ENCODE results near the gene TOX2. TPM values are rescaled to one million over a fixed set of nuclear protein-coding genes. Genes with fewer than 3 reads are reported as not detected.

The TOX2 gene
- total RNA-seq, 1 experiment from 2014 or later = 1.7 TPM

- H3K18ac ChIP-seq (ENCODE audit: insufficient read length, low read depth, low read length) = no peak overlapping the region
- H3K36me3 Mint-ChIP-seq (ENCODE audit: insufficient read depth in 1 of 3, low read depth in 3 of 3) = no peaks in the 10 kb centered on the region
- no peaks in the 10 kb centered on the region for H3K9me3 ChIP-seq (ENCODE audit: control insufficient read depth, low read depth, low read length)
- H3K4ac ChIP-seq (ENCODE audit: low read depth, low read length) = no peak overlapping the region
- H2BK120ac ChIP-seq (ENCODE audit: low read depth, low read length, poor library complexity, severe bottlenecking) = no peak overlapping the region
- H3T11ph ChIP-seq (ENCODE audit: low read length) = no peak overlapping the region
- H2BK20ac ChIP-seq (ENCODE audit: low read depth, low read length, poor library complexity, severe bottlenecking) = no peak overlapping the region
- no peak overlapping the region for H2BK12ac ChIP-seq (ENCODE audit: insufficient read length, low read depth, low read length)
- no peak overlapping the region for H2AK5ac ChIP-seq (ENCODE audit: insufficient read length, low read length)
- H3K4me1 ChIP-seq (ENCODE audit: insufficient read depth, low read length) = no peaks in the 10 kb centered on the region
- no peak overlapping the region for H2AFZ ChIP-seq (ENCODE audit: low read length)
- no peak overlapping the region for H2BK15ac ChIP-seq (ENCODE audit: low read depth, low read length)
- no peak overlapping the region for H2BK5ac ChIP-seq (ENCODE audit: insufficient read length, low read length)
- no peaks in the 10 kb centered on the region for H3K27me3 ChIP-seq (ENCODE audit: insufficient read depth, low read length)
- H3K27ac Mint-ChIP-seq = no peak overlapping the region
- no peak overlapping the region for H3K23ac ChIP-seq (ENCODE audit: insufficient read length, low read depth, low read length)
- no peak overlapping the region for H3K4me3 Mint-ChIP-seq
- H3K27me3 Mint-ChIP-seq (ENCODE audit: low read depth) = no peaks in the 10 kb centered on the region; the same call in 1 of the 2 replicates
- H3K4me2 ChIP-seq (ENCODE audit: insufficient read depth, insufficient read length, low read length) = no peak overlapping the region
- no peaks in the 10 kb centered on the region for H4K20me1 ChIP-seq (ENCODE audit: control insufficient read depth, insufficient read depth, insufficient read length)
- no peaks in the 10 kb centered on the region for H3K79me1 ChIP-seq (ENCODE audit: insufficient read depth, low read depth, low read length, poor library complexity, severe bottlenecking)
- no peak overlapping the region for H4K91ac ChIP-seq (ENCODE audit: insufficient read length, low read depth, low read length)
- no peaks in the 10 kb centered on the region for H3K23me2 ChIP-seq (ENCODE audit: insufficient read length, low read depth, low read length, poor library complexity, severe bottlenecking)
- no peaks in the 10 kb centered on the region for H3K9me3 Mint-ChIP-seq
- DNase-seq = peak; percentile 50
- H4K5ac ChIP-seq (ENCODE audit: insufficient read length, low read depth, low read length) = no peak overlapping the region
- peaks cover 0 to 10% of the 10 kb centered on the region in 2 experiments; a peak in 2 of 4 replicates for H3K4me1 Mint-ChIP-seq
- TF ChIP-seq CTCF (conservative IDR thresholded peaks at IDR 0.05) = peak; percentile 68
- H3K79me2 ChIP-seq (ENCODE audit: insufficient read depth, low read length) = no peaks in the 10 kb centered on the region
- no CpG with 5 or more reads among the region's 5 CpGs for WGBS (ENCODE audit: extremely low coverage, insufficient read length, low lambda C conversion rate)
- H3K56ac ChIP-seq (ENCODE audit: insufficient read length, low read depth, low read length) = no peak overlapping the region
- H4K8ac ChIP-seq (replicated peaks; ENCODE audit: insufficient read length, low read depth, low read length) = no peak overlapping the region
- no peak overlapping the region for H3K9ac ChIP-seq (ENCODE audit: extremely low read depth, insufficient read length, low read length)
- no peak overlapping the region for H3K14ac ChIP-seq (ENCODE audit: insufficient read depth, low read length)
- no peak overlapping the region for H3K27ac ChIP-seq (ENCODE audit: insufficient read length, low read depth, low read length)
Measured at GRCh38 chr20:43983359-43983758, 68.7 kb downstream of the TOX2 start.
